Breast epithelium (tissue), 3 donors: ENCODE measurements around the gene RAB43.

Source experiments
- POLR2A ChIP-seq: fragments of 450-650 bp; IDR thresholded peaks from one replicate; pipeline ENCODE4 v1.6.1; 2016; ENCODE audit warnings: antibody characterized with exemption, mild to moderate bottlenecking, moderate library complexity
- POLR2AphosphoS5 ChIP-seq, 3 donors: sonication (generic); formaldehyde crosslinking; IDR thresholded peaks; one replicate each; pipeline ENCODE4 v1.6.1; 2017; ENCODE audit warnings: antibody characterized with exemption in 3 of 3
- TF ChIP-seq, protein P1 (sequence below), 3 donors: fragments of 450-650 bp; IDR thresholded peaks; one replicate each; pipeline ENCODE4 v1.5.1; 2016 to 2017; ENCODE audit warnings: antibody characterized with exemption in 3 of 3, mild to moderate bottlenecking in 3 of 3, moderate library complexity in 3 of 3

DNA sequence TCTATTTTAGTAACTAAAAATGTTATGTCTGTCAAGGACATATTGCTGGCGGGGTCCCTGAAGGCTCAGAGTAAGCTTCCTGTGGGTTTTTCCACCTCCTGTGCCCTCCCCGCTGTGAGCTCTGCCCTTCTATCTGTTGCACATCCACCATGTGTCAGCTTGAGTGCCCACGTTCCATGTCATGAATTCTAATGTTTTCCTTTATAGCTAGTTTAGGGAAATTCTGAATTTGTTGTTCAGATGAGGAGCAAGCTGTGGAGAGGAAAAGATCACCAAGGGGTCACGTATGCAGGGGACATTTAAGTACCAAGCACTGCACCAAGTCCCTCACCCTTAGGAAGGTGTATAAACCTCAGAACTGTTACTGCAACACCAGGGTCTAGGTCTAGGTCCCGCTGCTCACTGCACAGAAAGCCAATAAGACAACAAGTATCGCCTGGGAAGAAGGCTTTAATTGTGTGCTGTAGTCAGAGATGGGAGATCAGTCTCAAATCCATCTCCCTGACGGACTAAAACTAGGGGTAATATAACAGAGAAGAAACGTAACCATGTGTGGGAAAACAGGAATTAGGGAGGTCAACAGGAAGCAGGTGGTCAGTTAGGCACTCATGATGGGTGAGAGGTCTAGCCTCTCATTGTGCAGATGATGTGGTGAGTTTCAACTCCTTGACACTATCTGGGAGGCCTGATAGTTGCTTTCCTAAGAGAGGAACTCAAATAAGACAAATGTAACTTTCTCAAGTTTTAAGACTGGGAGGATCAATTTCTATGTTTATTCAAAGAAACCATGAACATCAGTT, 51.3 kb downstream of the RAB43 start:
- TF ChIP-seq POLR2AphosphoS5 (IDR thresholded peaks at IDR 0.05) (no peak), POLR2A (no peak)
- TF ChIP-seq, protein P1, sequence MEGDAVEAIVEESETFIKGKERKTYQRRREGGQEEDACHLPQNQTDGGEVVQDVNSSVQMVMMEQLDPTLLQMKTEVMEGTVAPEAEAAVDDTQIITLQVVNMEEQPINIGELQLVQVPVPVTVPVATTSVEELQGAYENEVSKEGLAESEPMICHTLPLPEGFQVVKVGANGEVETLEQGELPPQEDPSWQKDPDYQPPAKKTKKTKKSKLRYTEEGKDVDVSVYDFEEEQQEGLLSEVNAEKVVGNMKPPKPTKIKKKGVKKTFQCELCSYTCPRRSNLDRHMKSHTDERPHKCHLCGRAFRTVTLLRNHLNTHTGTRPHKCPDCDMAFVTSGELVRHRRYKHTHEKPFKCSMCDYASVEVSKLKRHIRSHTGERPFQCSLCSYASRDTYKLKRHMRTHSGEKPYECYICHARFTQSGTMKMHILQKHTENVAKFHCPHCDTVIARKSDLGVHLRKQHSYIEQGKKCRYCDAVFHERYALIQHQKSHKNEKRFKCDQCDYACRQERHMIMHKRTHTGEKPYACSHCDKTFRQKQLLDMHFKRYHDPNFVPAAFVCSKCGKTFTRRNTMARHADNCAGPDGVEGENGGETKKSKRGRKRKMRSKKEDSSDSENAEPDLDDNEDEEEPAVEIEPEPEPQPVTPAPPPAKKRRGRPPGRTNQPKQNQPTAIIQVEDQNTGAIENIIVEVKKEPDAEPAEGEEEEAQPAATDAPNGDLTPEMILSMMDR (IDR thresholded peaks at IDR 0.05), result no peak
